GM20431 (cell line): ENCODE data around the gene HIC1.
"Not testable (repeated sequence)": the region's sequence is repeated elsewhere in the genome, so short reads cannot be mapped to it uniquely, and the experiment has no call there.

Source experiments
- in situ Hi-C: fragments of 300-500 bp; cut with MseI, MboI; formaldehyde crosslinking; loops from one replicate; pipeline ENCODE4 v1.15.0; 2020; ENCODE audit warnings: low sequenced_read_pairs; ENCODE audit not compliant: unreplicated experiment

HIC1 gene, protein sequence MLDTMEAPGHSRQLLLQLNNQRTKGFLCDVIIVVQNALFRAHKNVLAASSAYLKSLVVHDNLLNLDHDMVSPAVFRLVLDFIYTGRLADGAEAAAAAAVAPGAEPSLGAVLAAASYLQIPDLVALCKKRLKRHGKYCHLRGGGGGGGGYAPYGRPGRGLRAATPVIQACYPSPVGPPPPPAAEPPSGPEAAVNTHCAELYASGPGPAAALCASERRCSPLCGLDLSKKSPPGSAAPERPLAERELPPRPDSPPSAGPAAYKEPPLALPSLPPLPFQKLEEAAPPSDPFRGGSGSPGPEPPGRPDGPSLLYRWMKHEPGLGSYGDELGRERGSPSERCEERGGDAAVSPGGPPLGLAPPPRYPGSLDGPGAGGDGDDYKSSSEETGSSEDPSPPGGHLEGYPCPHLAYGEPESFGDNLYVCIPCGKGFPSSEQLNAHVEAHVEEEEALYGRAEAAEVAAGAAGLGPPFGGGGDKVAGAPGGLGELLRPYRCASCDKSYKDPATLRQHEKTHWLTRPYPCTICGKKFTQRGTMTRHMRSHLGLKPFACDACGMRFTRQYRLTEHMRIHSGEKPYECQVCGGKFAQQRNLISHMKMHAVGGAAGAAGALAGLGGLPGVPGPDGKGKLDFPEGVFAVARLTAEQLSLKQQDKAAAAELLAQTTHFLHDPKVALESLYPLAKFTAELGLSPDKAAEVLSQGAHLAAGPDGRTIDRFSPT

DNA sequence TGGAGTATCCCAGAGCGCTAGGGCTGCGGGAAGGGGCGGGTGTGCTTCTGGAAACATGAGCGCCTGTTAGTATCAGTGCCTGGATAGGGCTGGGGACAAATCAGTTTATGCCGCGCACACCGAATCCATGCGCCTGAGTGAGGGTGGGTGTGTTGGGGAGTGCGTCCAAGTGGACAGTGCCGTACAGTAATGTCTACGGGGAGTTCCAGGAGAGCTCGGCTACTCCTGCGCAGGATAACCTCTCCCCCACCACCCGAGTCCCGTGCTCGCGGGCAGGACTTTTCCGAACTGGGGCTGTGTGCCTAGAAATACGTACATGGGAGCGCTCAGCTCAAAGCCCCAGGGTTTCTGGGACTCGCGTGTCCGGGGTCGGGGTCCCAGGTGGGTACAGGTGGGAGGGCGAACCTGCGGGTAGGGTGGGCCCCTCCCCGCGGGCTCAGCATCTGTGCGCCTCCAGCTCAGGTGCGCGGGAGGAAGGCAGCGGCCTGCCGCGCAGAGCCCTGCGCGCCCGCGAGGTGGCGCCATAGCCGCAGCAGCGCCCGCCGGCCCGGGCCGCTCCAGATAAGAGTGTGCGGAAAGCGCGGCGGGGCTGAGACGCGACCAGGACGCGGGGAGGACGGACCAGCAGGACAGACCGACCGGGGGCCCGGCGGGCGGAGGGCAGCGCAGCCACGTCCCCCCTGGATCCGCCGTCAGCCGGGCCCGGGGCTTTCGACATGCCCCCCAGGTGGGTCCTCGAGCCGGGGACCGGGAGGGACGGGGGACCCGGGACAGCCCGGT is at the start of gene HIC1:
Gene HIC1, plus strand, starts transcription at position 592 of the 780 bp plus-strand sequence. CDS start 1,588 bp downstream, outside the sequence.
- in situ Hi-C loops: no loop called here

- in situ Hi-C loops: no loop called here
Measured at GRCh38 chr17:2008332-2009126, 46.4 kb upstream of the HIC1 start.

DNA sequence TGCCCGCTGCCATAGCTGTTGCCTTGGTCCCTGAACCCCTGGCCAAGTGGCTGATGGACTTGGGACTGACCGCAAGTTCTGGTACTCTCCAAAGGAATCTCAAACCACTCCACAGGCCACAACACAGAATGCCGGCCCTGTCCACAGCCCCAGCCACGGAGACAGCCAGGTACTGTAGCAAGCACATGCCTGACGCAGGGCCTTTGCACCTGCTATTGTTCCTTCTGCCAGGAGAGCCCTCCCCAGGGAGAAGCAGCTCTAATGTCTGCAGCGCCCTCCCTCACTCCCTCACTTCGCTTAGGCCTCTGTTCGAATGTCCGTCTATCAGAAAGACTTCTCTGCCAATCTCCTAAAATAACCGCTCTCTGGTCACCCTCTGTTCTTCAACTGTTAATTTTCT is 45.2 kb upstream of the HIC1 start:
- in situ Hi-C loops: no loop called here

DNA sequence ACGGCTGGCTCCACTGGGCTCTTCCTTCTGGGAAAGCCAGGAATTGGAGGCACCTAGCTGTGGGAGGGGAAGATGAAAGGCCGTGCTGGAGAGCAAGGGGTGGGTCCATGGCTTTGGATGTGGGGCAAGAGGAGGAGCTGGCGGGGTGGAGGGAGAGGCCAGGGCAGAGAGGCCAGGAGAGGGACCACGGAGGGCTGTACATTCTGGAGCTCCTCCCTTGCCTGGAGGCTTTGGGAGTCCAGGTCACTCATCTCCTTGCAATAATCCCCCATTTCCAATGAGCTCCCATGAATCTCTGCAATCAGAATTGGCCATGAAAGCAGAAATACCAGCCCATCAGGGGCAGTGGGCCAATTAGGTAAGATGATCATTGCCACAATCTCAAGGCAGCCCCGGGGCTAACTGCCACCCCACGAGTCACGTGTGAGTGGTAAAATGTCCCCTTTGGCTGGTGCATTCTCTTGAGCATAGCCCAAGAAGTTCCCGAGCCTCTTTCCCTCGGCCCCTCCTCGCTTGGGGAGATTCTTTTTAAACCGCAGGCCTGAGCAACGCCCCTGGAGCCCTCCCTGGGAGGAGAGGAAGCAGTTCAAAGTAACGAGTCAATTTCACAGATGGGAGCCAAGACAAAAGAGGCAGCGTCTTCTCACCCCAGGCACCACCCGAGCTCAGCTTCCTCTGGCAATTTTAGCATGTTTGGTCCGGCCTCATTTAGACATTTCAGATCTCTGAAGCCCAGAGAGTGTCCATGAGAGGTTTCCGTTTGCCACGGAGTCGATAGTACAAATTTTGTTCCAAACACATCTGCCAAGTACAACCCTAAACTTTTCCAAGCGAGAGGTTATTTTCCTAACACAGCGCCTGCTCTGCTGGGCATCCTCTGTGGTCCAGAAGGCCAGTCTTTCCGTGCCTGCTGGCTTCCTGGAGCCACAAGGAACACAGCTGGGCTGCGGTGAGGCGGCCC is 43.2 kb upstream of the HIC1 start:
- in situ Hi-C loops: no loop called here

DNA sequence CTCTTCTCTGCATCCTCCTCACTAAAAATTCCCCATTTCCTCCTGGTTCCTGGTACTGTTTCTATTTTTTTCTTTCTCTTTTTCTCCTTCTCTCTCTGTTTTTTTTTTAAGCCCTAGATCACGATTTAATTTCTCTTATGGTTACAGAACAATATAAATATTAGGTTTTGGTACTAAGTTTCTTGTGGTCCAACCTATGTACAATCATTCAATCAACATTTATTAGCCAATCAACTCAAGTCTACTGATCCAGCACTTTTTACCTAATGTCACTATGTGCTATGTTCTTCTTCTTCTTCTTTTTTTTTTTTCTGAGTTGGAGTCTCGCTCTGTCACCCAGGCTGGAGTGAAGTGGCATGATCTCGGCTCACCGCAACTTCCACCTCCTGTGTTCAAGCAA is 42.4 kb upstream of the HIC1 start:
- in situ Hi-C loops: no loop called here

- in situ Hi-C loops: not testable (repeated sequence)
Measured at GRCh38 chr17:2013220-2013993, 41.5 kb upstream of the HIC1 start.

GRCh38 chr17:2013994-2014317 is 40.9 kb upstream of the HIC1 start:
- in situ Hi-C loops: no loop called here

GRCh38 chr17:2015314-2015713 is 39.6 kb upstream of the HIC1 start:
- in situ Hi-C loops: no loop called here

- in situ Hi-C loops: no loop called here
Measured at GRCh38 chr17:2016494-2016893, 38.4 kb upstream of the HIC1 start.

DNA sequence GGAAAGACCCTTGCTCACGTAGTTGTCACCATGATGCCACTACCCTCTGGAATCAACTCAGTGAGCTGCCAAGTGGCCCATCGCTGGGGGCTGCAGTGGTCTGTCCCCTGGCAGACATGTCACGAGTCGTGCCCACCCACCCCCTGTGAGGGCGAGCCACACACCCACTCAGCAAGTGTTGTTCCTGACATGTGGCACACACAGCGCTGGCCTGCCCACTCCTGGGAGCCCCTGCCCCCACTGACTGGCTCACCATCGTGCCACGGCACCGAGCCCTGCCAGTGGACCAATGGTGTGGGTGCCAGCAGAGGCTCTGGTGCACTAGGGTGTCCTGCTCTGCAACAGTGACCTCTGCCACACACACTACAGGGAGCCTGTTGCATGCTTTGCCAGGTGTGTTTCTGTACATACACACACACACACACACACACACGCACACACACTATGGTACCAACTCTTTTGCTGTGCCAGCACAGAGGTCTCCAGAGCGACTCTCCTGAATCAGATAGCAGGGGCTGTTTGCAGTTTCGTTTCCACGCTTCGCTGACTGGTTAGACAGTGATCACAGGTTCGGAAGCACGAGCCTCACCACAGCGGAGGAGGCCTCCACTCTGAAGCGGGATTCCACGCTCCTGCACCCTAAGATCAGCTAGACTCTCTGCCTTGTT is 37.5 kb upstream of the HIC1 start:
- in situ Hi-C loops: no loop called here

GRCh38 chr17:2018716-2019510 is 36.0 kb upstream of the HIC1 start:
- in situ Hi-C loops: no loop called here

DNA sequence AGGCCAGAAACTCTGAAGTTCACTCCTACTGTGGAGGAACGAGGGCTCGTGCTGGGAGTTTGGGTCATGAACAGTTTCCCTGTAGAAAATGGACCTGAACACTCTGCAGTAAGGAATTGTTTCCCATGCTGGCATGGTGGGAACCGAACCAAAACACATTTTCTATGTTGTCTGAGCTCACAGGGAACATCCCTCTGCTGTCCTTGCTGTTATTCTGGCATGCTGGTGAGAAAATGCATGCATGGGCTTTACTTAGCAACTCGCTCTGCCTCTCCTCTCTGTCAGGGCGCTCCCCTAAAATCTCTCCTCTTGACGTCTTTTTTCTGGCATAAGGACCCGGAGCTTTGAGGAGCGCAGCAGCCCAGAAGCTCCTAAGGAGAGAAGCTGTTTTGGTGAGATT is 35.2 kb upstream of the HIC1 start:
- in situ Hi-C loops: no loop called here

- in situ Hi-C loops: no loop called here
Measured at GRCh38 chr17:2020721-2021120, 34.2 kb upstream of the HIC1 start.

DNA sequence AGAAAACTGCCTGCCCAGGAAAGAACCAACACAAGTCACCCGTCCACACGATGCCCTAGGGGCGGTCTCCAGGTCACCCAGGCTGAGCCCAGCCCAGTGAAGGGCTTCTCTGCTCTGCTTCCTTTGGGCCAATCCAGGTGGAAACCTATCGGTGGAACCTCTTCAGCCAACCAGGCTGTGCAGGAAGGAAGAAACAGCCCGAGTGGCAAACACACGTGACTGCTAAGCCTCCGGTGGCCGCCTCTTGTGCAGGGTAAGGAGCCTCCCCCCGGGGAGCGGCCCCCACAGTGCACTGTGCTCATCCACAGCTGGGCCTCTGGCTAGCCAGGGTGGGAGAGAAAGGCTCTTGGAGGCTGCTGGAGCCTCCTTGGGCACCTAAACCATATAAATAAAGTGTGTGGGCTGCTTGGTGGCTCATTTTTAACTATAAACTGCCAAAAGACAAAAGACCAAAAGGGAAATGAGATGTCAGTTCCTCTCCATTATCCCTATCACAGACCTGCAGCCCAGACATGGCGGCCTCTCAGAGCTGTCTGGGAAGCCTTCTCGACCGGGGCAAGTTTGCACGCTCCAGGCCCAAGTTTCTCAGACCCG is 32.2 kb upstream of the HIC1 start:
- in situ Hi-C loops: no loop called here

DNA sequence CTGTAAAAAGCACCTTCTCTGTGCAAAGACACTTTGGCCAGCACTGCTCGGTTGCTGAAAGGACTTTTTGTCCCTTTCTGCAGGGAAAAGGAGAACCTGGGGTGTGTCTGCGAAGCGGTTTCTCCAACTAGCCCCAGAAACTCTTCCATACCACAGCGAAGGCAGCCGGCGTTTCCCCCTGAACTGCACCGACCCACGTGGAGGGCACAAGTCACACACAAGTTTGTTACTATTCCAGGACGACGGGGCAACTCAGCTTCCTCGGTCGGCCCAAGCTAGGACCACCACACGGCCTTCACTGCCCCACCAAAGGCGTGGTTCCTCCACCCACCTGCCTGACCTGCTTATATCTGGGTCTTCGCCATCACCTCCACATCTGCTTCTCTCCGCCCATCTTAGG is 31.6 kb upstream of the HIC1 start:
- in situ Hi-C loops: no loop called here

DNA sequence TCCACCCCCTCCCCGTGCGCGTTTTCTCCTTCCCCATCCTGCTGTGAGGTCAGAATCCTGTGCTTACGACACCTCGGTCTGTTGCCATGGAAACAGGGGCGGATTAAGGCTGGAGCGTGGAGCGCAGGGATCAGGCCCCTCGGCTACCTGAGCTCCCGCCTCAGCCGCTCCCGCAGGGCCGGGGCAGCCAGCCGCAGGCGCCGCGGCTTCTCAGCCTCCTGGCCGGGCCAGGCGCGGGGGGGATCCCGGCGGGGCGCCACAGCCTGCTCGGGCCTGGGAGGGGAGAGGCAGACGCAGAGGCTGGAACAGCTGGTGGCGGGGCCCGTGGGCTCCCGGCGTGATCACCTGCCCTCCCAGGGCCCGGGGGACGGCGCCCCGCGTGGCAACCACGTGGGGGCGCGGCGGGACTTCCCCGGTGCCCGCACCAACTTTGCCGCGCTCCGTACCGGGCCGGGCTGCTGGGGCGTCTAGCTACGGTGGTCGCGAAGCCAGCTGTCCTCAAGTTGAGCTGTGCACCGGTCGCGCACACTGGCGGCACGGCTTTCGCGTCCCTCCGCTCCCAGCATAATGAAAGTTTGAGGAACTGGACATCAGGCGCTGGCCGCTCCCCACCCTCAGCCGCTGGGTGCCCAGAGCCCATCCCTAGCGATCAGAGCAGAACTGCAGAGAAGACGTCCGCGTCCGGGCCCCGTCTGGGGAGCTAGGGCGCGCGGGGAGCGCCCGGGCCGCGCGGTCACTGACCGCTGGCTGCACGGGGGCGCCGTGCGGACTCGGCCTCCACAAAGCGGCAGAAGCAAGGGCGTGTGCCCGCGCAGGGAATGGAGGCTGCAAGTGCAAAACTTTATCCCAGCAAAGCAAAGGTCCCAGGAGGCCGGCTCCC is 31.0 kb upstream of the HIC1 start:
- in situ Hi-C loops: no loop called here
